Measurements from ENCODE around the gene AQR.

The AQR gene

DNA sequence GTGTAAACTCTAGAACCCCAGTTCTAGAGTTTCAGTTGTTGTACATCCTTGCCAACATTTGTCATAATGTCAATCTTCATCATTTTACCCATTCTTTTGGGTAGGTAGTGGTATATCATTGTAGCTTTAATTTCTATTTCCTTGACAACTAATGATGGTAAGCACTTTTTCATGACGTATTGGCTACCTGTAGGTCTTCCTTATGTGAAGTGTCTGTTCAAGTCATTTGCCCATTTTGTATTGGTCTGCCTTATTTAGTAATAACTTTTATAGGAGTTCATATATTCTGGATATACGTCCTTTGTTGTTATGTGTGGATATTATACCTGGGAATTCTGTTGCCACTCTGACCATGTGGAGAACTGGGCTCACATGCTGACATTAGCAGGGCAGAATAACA is 100.4 kb downstream of the AQR start:
- no peak for DNase-seq

DNA sequence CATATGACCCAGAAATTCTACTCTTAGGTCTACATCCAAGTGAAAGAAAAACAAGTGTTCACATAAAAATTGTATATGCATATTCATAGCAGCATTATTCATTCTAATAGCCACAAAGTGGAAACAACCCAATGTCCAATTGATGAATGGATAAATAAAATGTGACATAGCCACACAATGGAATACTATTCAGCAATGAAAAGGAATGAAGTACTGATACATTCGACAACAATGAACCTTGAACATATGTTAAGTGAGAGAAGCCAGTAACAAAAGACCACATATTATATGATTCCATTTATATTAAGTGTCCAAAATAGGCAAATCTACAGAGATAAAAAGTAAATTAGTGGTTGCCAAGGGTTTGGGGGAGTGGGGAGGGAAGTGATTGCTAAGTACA is 104.0 kb downstream of the AQR start:
- DNase-seq, result no peak

DNA sequence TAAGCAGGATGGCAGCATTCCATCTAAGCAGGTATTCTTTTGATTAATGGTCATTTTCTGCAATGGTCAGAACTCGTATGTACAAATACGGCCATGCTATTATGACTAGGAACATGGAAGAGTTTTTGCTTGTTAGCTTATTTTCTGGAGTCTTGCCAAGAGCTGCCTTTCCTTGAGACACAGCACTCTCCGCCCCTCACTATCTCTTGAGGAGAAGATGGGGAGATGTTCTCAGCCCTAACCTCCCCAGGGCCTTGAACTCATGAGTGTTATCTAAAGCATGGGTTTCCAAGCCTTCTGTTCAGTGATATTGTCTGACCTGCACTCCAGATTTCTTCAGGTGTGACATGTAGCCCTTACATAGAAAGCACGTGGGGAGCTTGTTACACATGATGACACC is 108.3 kb downstream of the AQR start:
- DNase-seq, result no peak

DNA sequence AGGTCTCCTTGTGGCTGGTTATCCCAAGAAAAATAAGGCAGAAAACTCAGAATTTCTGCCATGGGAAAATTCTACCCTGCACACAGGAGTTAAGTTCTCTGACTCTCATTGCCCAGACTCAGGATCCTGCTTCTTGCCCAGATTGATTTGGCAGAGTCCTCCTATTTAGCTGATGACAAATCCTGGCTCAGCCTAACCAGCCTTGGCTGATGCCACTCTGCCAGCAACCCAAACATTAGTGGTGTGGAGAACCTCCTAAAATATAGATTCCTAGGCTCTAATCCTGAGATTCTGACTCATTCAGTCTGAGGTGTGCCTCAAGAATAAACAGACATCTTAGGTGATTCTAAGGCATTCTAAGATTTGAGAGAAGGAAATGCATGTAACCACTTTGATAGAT is 113.6 kb downstream of the AQR start:
- no peak for DNase-seq

DNA sequence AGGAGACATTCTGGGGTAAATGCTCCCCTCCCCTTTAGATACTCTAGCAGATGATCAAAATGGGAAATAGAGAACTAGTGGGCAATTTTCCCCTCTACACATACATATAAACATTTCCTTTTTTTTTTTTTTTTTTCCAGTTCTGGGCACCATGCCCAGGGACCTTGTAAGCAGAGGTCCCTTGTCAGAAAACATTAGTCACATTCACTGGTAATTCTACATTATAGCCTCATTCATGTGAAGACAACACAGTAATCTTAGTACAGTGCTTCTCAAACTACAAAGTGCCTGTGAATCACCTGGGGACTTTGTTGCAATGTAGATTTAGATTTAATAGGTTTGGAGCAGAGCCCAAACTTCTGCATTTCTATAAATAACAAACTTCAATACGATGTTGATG is 114.1 kb downstream of the AQR start:
- peak; percentile 15 for DNase-seq

DNA sequence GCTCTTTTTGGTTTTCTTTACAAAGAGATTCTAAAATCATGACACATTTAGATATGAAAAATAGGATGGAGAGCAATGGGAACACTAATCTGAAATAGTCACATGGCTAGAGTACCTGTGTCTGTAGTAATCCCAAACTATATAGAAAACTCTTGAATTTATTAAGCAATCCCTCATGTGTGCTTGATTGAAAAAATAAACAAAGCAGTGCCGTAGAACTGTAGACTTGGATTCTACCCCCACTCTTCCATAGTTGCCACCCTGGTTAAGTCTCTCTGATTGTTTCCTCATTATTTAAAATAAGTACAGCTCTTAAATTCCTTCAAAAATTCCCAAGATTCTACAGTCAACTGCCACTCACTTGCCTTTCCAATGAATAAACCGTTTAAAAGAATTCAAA is 115.3 kb downstream of the AQR start:
- DNase-seq, result no peak

DNA sequence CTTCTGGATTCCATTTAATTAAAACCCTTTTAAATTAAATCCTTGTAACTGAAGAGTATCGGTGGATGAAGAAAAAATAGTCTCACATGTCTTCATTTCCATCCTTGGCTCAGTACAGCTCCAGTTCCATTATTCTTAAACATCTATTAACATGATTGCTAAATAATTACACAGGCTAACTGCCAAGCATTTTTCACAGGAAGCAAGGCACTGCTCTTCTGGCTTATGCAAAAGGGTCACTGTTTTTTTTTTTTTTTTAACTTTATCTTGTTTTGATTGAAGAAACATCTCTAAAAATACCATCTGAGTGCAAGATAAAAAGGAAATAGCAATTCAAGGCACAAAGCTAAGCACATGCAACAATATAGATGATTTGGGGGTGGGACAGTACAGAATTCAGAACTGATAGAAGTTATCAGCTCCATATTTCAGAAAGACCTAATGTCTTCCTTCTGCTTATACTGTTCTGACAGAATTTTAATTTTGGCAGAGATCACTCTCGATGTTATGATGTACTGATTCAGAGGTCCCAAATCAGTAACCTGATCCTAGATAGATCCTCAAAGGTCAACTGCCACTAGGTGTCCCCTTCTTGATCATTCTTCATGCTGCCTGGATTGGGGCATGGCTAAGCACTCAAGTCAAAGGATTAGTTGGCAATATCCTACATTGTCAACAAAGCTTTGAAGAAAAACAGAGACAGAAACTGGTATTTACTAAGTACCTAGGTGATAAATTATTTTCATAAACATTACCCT is 116.4 kb downstream of the AQR start:
- no peak for DNase-seq

DNA sequence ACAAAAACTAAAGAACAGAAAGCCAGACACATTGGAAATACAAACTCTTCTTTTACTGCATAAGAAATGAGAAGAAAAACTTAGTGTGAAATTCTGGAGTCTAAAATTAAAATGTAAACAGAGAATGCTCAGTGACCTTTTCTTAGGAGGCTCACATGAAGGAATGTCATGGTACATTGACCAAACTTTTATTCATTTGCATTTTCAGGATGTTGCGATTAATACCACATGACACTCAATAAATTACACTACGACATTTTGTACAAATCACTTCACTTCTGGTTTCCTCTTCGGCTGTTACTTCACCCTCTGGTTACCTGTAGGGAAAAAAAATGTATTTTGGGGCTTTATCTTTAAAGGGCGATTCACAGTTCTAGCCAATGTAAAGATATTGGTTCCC is 117.8 kb downstream of the AQR start:
- DNase-seq, result no peak

DNA sequence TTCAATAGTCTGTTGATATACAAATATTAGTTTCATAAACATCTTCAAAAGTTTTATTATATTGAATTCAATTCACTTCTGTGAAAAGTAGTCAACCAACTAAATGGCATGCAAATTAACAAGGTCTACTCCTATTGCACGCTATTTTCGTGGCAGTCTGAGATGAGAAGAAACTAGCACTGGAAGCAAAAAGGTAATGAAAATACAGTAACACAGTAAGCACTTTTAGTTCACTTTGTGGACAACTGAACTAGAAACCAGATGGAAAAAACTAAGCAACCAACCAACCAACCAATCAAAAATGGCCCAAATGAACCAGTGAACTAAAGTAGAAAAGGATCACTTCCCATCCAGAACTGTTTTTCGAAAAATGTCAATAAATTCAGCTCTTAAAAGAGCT is 118.5 kb downstream of the AQR start:
- no peak for DNase-seq

DNA sequence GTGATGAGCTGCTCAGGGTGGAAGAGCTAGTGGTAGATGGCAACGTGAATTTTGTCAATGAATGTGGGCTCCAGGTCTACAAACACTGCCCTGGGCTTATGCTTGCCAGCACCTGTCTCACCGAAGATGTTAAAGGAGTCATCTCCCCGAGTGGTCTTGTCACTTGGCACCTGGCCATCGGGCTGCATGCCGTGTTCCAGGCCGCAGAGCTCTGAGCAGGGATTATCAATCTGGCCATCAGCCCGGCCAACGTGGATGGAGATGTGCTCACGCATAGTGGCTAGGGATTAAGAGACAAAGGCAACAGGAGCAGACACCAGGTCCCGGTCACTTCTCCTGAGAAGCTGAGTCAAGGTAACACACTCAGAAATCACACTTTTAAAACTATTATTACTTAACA is 119.4 kb downstream of the AQR start:
- DNase-seq, result no peak

DNA sequence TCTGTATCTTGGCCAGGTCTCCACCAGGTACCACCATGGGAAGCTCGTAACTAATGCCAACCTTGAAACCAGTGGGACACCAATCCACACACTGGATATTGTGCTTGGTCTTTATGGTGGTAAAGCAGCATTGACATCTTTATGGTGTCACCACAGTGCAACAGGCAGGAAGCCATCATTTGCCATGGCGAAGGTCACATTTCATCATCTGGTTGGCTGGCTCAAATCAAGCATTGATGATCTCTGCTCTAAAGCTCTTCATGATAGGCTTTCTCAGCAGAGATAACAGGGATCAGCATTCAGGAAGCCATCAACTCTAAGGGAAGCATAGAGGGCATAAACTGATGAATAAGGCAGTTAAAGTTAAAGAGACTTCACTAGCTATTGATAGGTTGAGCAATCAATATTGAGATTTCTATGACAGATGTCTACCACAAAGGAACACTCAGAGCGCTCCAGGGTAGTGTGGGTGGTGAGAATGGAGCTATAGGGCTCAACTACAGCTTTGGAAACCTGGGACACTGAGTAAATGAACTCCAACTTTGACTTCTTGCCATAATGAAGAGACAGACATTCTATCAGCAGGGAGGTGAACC is 120.1 kb downstream of the AQR start:
- no peak for DNase-seq

DNA sequence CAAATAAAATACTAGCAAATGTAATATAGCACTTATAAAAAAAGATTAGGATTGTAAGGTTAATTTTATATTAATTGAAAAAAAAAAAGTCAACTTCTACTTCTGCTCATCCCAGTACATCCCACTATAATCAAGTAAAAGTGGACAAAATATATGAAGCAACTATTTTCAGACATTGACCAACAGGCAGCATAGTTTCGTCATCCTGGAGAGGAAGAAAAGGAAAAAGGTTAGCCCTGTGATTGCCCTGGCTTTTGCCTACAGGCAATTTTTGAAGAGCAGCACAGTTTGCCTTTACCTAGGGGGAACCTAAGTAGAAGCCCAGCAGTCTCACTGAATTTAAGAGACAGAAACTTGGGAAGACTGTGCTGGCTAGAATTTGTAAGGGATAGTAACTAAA is 121.9 kb downstream of the AQR start:
- no peak for DNase-seq

DNA sequence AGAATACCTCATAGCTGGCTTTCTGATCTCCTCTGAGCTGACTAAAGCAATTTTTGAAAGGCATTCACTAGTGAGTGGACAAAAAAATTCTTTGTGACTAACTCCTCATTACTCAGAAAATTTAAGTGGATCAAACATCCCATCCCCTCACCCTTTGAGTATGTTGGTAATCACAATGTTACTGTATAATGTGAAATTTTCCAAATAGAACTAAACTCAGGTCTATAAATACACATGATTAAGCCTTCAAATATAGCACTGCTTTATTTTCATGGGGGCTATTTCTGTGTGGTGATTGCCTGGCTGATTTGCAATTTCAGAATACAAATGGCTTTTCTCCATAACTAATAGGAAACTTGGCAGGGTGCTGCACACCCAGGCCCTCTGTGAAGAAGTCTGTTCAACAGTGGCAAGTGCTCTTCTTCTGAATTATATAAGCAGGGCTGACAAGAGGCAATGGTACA is 128.2 kb downstream of the AQR start:
- DNase-seq, result no peak

DNA sequence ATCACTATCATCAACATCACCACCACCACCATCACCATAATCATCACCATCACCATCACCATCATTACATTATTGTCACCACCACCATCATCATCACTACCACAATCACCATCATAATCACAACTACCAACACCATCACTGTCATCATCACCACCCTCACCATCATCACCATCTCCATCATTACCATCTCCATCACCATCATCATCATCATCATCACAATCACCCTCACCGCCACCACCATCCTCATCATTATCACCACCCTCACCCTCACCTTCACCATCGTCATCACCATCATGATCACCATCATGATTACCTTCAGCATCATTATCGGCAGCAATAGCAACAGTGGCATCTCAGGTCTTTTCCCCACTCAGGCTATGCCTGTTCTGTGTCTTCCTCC is 131.3 kb downstream of the AQR start:
- no peak for DNase-seq

DNA sequence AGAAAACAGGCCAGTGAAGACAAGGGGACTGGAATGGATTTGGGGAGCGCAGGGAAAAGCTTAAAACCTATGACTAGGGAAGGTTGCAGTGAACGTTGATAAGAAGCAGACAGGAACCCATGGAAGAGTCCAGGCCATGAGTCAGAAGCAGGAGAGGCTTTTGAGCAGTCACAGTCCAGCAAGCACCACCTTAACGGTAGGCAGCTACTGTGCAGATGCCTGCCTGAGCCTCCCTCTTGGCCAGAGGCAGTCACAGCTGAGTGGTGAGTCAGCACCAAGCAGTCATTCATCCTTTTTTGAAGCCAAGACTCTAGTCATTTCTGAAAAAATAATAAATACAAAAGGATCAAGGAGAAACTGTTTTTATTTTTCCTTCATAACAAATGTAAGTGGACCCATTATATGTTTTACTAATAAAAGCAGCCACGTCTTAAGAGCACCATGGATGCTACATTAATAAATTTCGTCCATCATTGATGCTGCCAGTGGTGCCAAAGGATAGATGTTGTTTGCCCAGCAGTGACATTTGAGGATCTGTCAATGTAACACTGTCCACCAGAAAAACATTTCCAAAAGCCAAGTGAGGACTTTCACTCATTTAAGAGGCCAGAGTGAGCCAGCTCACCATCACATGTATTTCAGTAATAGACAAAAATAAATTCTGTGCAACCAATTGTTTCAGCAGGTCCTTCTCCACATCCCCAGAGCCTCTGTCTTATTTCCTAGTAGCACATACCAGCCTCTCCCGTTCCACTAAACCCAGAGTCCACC is 132.1 kb downstream of the AQR start:
- DNase-seq, result no peak

DNA sequence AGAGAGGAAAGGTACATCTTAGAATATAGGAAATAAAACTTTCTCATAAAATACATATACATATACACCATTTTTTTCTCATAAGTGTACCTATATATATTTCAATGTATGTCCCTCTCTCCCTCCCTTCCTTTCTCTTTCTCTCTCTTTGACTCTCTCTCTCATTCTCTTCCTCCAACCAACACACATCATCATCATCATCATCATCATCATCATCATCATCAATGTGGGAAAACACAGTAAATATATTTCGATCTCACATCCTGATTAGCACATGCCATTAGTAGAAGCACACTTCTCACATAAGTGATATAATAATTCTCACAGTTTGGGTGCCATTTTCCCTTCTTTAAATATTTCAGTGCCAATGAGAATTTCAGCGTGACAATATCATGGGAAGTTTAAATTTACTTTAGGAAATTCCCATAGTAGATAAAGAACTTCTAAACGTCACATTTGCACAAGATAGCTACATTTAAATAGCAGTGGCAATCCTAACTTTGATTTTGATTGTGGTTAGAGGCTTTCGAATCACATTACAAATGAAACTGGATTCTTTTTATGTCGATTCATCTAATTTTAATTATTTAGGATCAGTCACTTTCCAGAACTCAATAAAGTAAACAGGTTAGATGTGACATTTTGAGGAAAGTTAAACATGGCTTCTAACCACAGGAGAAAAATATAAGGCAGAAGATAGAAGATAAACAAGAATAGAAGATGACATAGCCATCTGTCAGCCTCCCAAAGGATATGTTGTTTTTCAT is 141.2 kb downstream of the AQR start:
- no peak for DNase-seq

DNA sequence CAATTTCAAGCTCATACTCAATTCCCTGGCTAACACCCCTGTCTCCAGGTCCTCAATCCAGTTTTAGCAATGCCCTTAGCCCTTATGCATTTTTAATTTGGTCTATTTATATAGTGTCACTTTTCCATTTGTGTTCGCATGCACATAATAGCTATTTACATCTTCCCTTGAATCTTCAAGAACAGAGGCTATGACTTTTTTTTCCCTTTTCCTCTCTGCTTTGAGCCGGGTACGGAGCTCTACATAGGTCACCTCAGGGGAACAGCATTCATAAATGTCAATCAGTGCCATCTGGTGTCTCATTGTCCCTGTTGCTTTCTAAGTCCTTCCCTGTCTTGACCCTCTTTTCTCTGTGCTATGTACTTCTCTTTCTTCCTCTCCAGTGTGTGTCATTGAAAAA is 147.7 kb downstream of the AQR start:
- DNase-seq, result no peak

DNA sequence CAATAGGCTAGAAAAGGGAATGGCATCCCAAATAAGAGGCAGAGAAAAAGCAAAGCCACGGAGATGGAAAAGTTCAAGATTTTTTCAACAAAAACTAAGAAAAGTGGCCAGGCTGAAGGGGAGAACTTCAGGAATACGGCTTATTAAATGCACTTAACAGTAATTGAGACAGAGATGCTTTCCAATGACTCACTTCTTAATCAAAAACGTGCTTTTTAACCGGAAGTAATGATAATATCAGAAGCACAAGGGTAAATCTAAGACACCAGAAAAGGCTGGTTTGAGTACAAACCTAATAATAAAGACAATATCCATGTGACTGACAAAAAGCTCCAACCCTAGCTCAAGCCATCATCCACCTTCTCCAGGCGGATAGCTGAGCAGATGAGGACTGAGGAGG is 149.4 kb downstream of the AQR start:
- DNase-seq, result no peak

DNA sequence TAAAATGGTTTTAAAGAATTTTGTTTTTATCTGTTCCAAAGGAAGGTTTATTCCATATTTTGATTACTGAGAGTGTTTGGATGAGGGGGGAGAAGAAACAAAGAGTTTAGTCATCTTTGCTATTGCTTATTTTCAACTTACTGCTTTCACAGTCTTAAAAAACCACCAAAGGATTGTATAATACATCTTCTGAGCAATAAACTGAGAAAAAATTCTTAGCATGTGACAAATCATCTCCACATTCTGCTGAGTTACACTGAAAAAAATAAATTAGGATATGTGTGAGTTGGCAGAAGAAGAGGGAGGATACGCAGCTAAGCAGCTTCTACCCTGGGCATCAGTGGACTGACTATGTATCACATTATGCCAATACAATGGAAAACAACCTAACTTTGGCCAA is 151.0 kb downstream of the AQR start:
- peak; percentile 59 for DNase-seq

DNA sequence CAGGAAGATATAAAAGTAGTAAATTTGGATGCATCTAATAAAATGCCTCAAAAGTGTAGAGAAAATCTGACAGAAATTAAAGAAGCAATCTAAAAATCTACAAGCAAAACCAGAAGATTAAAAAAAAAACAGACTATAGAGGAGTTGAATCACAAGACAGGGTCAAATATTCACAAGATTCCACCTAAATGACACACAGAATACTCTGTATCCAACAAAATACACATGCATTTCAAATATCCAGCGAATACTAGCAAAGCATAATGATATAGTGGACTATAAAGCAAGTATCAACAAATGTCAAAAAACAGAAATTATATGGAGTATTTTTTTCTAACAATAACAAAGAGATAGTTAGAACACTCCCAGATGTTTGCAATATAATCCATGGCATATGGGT is 153.7 kb downstream of the AQR start:
- DNase-seq, result no peak

DNA sequence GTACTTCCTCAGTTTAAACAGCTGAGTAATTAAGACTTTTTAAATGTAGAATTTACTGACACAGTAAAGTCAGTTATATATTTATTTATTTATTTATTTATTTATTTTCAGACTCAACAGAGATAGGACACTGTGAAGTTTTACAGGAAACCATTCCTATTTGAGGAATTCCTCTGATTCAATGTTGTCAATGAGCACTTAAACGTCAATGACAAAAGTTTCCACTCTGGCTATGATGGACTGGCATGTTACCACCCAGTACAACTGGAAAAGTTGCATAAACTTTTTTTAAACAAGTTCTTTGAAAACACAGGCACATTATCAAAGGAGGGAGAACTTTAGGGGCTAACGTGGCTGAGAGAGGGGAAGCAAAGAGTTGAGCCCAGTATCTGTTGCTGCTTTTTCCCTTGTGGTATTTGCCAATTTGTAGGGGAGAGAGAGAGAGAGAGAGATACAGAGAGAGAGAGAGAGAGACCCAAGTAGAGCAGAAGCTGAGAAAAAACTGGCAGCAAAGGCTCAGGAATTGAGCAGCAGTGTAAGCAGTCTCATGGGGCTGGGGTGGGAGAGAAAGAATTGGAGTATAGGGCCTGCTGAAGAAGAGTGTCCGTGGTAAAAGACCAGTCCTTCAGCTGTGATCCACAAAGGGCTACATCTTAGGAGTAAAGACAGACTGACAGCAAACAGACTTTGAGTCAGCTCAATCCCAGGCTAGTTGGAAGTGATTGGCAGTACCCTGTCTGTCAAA is 155.9 kb downstream of the AQR start:
- DNase-seq, result peak; percentile 40

DNA sequence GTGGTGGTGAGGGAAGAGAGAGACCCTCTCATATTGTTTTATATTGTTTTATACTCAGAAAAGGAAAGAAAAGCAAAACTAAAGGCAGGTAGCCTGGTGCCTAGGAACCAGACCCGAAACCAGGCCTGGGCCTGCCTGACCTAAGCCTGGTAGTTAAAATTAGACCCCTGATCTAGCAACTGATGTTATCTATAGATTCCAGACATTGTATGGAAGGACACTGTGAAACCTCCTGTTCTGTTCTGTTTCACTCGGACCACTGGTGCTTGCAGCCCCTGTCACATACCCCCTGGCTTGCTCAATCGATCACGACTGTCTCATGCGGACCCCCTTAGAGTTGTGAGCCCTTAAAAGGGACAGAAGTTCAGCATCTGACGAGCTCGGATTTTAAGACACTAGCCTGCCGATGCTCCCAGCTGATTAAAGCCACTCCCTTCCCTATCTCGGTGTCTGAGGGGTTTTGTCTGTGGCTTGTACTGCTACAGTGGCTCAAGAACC is 156.6 kb downstream of the AQR start:
- peak; percentile 40 for DNase-seq

DNA sequence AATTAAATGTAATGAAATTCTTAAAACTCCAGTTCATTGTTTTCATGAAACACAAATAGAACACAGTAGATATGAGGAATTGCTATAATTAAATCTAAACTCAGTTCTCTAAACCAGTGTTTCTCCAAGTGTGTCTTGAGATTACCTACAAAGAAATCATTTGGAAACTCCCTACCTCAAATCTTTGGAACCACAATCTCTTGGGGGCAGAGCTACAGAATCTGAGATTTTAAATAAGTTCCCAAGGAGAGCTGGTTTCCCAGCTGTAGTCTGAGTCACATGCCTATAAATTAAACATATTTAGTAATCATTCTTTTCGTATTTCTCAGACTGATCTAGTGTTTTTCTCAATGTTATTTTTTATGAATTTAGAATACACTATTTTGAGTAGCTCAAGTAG is 157.2 kb downstream of the AQR start:
- no peak for DNase-seq
